Measurements from ENCODE around the gene KRTAP26-1.

The KRTAP26-1 gene

GRCh38 chr21:30271611-30272010 lies 48.5 kb downstream of the KRTAP26-1 start:
- DNase-seq (ENCODE audit: low read depth in 4 of 4, low spot score in 1 of 4), result no peak

DNA sequence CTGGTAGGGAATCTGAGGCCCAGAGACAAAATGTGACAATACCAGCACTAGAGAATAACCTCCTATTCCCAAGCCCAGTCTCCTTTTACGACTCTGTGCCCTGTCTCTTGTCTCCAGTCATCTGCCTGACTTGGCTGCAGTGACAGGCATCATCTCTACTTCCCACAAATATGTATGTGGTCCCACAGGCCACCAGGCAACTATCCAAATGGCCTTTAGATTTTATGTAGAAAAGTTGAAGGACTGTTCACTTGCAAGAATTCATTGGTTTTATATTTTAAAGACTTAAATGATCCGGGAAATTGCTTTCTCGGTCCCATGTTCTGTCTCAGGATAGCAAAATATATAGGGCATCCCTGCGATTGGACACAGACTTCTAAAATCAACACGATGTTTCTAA lies 49.0 kb downstream of the KRTAP26-1 start:
- DNase-seq (ENCODE audit: low read depth in 4 of 4, low spot score in 1 of 4), result no peak

DNA sequence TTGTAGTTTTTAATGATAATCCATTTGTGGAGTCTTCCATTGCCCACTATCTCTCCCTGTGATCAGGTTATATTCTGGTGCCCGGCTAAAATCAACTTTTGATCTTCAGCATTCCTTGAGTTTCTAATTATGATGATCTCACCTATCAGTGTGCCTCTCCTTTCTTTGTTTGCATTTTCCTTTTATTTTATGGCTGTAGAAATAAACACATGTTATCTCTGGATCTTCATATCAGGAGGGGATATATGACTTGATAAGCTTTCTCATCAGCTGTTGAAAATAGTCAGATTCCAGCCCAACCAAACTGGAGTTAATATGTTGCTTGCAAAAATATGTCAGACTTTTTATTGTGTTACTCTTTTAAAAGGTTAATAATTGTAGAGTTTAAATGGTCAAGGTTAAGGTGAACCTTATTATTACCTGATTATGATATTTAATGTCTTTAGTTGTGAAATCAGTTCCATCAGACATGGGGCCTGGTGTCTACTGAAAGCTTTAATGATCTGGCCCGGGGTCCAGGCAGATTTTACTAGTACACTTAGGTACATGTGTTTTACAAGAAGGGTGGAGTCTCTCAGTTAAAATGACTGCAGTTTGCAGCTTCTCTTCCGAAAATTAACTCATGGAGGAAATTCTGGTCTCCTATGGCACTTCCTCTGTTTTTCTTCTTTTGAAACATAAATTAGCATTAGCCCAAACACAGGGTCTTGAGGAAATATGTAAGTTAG lies 50.1 kb downstream of the KRTAP26-1 start:
- DNase-seq (ENCODE audit: low read depth in 4 of 4, low spot score in 1 of 4), result no peak
